ENCODE data around the gene FLAD1.
A peak's percentile ranks its signal among the peaks of the same experiment; 100 is the strongest.

The FLAD1 gene

GRCh38 chr1:154982897-154983648 is at the start of gene FLAD1:
TSS of gene FLAD1 (plus strand) at chr1:154983344. CDS start at chr1:154983695, 351 bp downstream.
- peak; percentile 91 to 96 for DNase-seq

DNA sequence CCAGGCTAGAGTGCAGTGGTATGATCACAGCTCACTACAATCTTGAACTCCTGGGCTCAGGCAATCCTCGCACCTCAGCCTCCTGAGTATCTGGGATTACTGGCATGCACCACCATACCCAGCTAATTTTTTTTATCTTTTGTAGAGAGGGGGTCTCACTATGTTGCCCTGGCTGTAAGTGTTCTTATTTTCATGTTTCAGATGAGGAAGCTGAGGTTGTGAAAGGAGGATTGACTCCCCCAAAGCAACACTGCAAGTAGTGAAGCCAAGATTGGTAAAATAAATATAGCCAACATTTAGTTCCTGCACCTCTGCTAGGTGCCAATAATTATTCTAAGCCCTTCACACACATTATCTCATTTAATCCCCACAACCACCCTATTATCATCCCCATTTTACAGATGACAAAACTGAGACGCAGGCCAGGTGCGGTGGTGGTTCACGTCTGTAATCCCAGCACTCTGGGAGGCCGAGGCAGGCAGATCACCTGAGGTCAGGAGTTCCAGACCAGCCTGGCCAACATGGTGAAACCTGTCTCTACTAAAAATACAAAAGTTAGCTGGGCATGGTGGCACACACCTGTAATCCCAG is 48.7 kb upstream of the FLAD1 start:
- DNase-seq: no peak

DNA sequence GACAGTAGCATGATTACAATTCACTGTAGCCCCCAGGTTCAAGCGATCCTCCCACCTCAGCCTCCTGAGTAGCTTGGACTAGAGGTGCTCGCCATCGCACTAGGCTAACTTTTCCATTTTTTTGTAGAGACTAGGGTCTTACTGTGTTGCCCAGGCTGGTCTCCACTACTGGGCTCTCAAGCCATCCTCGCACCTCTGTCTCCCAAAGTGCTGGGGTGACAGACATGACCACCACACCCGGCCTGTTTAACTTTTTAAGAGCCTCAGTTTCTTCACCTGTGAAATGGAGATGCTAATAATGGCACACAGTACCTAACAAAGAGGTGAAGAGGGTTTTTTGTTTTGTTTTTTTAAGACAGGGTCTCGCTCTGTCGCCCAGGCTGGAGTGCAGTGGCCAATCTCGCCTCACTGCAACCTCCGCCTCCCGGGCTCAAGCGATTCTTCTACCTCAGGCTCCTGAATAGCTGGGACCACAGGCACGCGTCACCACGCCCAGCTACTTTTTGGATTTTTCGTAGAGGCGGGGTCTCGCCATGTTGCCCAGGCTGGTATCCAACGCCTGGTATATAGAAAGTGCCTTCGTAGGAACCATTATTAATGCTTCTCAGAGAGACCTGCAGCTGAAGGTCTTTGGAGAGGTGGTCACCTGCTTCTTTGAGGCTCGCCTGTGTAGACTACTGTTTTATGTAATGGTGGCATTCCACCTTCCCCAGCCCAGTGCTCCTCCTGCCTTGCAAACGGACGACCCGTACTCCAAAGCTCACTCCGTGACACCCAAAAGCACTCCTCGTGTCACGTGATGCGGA is 47.2 kb upstream of the FLAD1 start:
- DNase-seq: no peak

DNA sequence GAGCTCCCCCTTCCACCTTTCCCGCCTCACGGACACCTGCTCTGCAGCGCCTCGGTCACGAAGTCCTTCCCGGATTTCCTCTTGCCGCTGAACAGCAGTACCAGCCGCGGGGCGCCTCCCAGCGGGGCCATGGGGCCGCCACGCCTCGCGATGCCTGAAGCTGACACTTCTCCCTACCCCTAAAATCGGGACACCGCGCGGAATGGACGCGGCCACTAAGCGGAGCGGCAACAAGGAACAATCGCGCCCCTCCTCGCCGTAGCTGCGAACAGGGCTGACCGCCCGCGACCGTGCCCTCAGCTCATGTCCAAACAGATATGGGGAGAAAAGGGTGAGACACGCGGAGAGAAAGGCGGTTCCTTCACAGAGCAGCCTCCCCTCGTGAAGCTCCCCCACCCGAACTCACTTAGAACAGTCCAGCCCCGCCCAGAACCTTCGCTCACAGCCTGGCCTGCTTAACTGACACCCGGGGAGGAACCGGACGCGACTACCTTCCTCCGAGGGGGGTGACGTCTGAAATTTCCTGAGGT is 46.5 kb upstream of the FLAD1 start, which contains the start of gene PMVK:
Gene PMVK, minus strand, starts transcription at position 165 of the 530 bp plus-strand sequence. Its CDS starts 34 bp downstream, at position 131.
- DNase-seq: peak; percentile 89 to 93

DNA sequence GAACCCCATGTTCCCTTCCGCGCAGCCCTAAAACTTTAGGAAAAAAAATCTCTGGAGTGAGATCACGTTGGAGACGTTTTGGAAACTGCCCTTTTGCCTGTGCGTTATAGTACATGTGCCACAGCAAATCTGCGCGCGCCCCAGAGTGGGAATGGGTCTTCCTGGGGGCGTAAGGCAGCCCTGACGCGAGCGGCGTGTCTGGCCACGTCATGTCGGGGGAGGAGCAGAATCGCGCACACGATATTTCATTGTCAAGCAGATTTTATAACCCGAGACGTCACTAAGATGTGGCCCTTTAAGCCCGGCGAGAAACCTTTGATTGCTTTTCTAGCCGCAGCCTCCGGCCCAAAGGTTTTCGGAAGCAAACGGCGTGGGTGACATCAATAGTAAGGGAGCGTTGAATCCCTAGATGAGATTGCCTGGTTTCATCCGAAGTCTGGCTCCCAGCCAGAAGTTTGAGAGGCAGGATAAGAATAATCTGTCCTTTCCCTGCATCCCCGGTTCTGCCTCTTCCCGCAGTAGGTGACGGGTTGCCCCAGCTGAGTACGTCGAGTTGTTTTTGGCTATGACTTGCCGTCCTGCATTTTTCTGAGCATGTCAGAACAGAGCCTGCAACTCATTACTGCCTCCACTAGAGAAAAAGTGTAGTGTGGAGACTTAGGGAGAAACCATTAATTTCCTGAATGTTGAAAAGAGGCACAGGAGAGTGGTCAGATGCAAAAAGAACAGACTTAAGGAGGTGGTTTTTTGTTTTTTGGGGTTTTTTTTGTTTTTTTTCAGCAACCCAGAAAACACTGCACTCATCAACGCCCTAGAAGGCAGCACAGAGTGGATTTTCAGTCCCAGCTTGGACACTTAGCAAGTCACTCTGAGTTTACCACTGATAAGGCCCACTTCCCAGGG is 45.8 kb upstream of the FLAD1 start:
- DNase-seq: peak; percentile 83 to 88

- DNase-seq: no peak
These were observed 45.2 kb upstream of the FLAD1 start for GRCh38 chr1:154937988-154938386.

DNA sequence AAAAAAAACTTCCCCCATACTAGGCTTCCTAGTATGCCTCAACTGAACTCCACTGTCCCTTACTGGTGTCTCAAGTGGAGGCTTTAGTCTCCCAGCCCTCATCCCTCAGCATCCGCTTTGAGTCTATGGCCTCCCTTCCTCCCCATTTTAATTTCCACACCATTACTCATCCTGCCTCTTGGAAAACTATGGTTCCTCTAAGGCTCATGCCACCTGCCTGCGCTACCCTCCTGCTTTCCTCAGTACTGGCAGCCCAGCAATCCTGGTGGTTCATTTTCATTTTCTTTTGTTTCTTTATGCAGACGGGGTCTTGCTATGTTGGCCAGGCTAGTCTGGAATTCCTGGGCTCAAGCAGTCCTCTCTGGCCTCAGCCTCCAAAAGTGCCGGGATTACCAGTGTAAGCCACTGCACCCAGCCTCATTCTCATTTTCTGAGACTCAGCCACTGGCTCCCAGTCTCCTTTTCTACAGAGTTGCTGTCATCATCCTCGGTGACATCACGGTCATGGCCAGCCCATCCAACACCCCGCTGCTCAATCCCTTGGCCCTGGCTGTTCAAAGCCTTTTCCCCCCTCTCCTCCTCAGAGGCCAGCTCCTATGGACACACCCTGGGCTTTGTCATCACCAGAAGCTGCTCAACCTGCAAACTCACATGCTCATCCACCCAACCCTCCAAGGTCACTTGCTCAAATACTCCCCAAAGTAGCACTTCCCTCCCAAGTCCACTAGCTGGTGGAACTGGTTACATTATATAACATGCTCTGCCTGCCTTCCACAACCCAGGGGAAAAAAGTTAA is 44.3 kb upstream of the FLAD1 start:
- DNase-seq: no peak

DNA sequence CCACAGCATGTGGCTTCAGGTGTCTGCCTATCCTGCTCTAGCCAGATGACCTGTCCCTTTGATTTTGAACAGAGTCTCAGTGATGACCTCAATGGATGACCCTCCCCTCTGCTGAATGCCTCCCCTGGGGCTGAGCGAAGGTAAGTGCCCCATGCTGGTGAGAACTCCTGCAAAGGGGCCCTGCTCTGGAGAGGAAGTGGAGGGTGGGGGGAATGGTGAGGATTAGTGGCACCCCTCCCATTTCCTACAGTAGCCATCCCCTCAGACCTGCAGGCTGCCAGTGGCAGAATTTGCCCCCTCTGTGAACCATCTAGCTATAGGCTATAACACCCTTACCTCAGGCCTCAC is 43.0 kb upstream of the FLAD1 start:
- no peak for DNase-seq

DNA sequence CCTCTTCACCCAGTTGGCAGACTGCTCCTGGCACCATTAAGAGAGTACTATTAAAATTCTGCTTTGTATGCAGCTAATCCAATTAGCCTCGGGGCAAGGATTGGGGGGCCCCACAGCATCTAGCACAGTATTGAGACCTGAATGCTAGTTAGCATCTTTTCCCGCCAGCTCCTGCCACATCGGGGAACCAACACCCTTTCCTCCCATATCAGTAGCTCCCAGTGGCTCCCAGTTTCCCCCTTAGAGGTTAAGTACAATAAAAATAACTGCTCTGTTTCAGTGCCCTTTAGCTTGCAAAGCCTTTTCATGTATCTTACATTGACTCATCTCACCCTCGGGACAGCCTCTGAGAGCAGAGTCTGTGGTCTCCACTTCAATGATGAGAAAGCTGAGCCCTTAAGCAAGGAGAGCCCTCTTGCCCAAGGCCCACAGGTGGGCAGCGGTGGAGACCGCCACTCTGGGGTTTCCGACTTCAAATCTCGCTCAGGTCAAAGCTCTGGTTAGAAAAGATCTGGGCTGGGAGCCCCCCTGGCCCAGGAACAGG is 42.4 kb upstream of the FLAD1 start:
- no peak for DNase-seq

DNA sequence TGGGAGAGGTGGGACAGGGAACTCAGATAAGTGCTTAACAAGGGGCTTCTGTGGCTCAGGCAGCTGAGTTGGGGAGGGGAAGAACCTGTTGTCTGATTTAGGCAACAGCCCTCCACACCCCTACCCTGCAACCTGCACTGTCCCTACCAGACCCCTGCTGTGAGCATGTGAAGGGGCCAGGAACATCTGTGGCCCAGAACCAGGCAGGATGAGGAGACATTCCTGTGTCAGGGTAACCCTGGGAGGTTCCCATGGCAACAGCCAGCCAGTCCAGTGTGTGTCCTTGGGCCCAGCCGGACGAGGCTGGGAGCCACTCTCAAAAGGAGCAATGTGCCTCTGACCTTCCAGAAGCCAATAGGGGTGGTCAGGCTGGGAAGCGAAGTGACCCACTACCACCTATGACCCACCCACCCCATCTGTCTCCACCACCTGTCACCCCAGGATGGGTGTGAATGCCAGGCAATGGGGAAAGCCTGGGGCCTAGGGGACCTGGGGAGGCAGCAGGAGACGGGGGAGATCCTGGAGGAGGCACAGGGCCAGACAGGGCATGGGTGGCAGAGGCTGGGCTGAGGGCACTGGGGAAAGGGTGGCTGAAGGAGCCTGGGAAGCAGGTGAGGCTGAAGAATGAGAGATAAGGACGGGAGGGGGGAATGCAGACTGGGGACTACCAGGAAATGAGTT is 41.7 kb upstream of the FLAD1 start:
- DNase-seq: no peak

DNA sequence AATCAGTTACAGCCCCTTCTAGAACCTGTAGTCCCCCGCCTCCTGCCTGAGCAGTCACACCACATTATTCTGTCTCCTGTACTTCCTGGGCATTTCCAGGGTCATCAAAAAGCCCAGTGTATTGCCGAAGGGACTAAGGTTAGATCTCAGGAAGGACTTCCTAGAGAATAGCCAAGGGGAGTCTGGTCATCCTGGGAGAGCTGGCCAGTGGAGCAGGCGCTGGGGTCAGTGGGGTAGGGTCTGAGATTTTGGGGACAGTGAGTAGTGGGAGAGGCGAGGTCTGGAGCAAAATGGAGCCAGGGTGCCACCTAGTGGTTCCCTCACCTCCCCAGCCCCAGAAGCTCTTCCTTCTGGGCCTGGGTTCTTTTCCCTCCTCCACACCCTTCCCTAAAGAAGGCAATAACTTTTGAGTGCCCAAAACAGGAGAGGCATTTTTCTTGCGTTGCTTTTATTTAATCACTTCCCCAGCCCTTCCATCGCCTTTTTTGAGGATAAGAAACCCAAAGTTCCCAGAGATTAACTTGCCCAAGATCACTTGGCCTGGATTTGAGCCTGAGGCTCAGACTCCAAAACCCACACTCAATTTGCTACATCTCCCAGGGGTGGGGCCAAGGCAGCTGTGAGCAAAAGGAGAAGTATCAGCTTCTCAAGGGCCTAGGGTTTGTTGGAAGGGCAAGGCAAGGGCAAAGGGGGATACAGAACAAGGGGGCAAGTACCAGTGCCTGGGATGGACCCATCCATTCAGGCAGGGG is 39.3 kb upstream of the FLAD1 start:
- peak in 1 of 2 experiments; percentile 39 for DNase-seq

DNA sequence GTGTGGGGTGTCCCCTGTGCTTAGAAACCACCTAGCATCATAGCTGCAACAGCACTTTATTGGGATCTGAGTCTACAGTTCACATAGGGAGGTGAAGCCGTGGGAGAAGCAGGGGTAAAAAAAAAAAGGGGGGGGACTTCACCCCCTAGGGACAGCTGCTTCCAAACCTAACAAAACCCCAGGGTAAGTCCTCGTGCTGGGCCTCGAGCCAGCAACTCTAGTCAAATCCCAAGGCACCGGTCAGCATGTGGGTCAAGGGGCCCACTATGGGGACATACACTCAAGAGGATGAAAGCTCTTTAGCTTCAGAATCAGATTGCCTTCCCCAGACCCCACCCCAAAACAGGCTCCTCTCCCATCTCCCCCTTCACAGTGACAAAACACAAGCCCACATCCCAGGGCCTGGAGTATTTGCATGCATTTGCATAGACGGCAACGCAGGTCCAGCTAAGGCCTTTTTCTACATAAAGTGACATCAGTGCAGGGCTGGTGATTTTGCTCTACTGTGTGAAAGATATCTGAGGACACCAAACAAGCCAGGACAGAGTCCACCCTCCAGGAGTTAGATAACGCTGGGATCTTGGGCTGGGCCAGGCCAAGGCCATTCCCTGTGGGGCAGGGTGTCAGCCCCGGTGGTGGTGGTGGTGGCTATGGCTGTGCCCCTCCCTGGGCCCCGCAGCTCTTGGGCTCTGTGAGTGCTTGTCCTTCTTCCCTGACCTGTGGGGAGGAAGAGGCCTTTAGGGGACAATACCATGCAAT is 38.6 kb upstream of the FLAD1 start:
- no peak for DNase-seq

DNA sequence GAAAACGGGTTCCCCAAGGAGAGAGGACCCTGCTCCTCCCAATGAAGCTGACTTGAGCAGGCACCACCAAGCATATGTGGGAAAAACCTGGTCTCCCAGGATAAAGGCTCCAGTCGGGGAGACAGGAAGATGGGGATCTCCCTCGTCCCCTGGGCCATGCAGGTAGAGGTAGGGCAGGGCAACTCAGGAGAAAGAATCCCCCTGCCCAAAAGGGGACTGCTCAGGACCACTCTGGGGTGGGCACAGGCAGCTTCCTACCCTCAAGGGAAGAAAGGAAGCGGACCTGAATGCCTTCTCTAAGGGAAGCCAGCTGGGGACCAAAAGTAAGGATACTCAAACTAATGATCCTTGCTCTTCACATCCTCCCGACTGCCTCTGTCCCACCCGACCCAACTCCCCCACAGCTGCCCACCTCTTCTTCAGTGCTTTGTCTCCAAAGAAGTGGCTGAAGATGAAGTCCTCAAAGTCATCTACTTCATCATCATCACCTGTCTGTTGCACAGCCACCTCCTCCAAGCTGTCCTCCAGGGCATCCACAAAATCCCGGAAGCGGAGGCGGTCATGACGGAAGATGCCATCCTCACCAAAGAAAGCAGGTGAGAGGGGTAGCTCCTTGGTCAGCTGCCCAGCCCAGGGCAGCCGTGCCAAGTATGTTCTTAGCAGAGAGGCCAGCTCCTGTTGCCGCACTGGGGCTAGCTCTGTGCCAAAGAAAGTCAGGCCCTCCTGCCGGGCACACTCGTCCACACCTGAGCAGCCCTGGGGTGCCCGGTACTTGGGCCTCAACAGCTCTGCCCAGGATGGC is 37.8 kb upstream of the FLAD1 start:
- DNase-seq: no peak

GRCh38 chr1:154945962-154946850 is 36.9 kb upstream of the FLAD1 start:
- DNase-seq: no peak

DNA sequence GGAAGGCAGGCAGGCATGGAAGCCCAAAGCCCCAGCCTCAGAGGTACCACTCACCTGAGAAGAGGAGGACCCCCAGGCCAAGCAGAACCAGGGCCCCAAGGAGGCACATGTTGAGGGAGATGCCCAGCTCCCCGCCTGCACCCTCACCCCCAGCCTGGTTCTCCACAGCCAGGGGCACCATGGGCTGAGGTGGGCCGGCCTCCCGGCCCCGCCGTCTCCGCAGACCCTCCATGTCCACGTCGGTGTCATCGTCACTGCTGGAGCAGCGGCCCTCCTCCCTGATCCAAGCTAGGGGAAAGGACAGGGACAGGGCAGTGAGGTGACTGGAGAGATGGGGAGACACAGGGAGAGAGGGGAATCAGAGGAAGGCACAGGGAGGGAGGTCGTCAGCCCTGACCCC is 35.1 kb upstream of the FLAD1 start:
- DNase-seq: no peak

- peak; percentile 60 to 61 for DNase-seq
These were observed 31.1 kb upstream of the FLAD1 start for GRCh38 chr1:154951901-154952657.
